ENCODE results near the gene YARS2. TPM values are rescaled to one million over a fixed set of nuclear protein-coding genes. Genes with fewer than 3 reads are reported as not detected.

The YARS2 gene
- total and polyA plus RNA-seq, 2 experiments from 2014 or later: 73.0 to 76.7 TPM

DNA sequence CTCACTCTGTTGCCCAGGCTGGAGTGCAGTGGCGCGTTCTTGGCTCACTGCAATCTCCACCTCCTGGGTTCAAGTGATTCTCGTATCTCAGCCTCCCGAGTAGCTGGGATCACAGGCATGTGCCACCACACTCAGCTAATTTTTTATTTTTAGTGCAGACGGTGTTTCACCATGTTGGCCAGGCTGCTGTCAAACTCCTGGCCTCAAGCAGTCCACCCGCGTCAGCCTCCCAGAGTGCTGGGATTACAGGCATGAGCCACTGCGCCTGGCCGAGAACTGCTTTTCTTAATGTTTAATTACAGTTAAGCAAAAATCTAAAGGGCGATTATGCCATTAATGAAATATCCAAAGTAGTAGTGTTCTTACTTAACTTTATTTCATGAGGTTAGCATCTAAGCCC is 13.6 kb downstream of the YARS2 start:
- Histone ChIP-seq H3K4me1 (ENCODE audit: insufficient read depth) (peaks cover 24% of the 10 kb centered on the region), H4K20me1 (replicated peaks; ENCODE audit: insufficient read depth) (no peaks in the 10 kb centered on the region; the same call in 1 of the 2 replicates), H3K9me2 (ENCODE audit: insufficient read depth) (no peaks in the 10 kb centered on the region), H3K27ac (ENCODE audit: low read depth) (no peak overlapping the region), H2AFZ (no peak overlapping the region), H3K36me3 (ENCODE audit: insufficient read depth) (peaks cover 31% of the 10 kb centered on the region), H3K4me2 (no peak overlapping the region), H3K4me3 (no peak overlapping the region), H3K79me2 (replicated peaks; ENCODE audit: insufficient read depth) (no peaks in the 10 kb centered on the region), H3F3A (replicated peaks; ENCODE audit: low read depth) (no peaks in the 10 kb centered on the region), H3K27me3 (ENCODE audit: insufficient read depth) (no peaks in the 10 kb centered on the region)
- TF ChIP-seq, protein P1, sequence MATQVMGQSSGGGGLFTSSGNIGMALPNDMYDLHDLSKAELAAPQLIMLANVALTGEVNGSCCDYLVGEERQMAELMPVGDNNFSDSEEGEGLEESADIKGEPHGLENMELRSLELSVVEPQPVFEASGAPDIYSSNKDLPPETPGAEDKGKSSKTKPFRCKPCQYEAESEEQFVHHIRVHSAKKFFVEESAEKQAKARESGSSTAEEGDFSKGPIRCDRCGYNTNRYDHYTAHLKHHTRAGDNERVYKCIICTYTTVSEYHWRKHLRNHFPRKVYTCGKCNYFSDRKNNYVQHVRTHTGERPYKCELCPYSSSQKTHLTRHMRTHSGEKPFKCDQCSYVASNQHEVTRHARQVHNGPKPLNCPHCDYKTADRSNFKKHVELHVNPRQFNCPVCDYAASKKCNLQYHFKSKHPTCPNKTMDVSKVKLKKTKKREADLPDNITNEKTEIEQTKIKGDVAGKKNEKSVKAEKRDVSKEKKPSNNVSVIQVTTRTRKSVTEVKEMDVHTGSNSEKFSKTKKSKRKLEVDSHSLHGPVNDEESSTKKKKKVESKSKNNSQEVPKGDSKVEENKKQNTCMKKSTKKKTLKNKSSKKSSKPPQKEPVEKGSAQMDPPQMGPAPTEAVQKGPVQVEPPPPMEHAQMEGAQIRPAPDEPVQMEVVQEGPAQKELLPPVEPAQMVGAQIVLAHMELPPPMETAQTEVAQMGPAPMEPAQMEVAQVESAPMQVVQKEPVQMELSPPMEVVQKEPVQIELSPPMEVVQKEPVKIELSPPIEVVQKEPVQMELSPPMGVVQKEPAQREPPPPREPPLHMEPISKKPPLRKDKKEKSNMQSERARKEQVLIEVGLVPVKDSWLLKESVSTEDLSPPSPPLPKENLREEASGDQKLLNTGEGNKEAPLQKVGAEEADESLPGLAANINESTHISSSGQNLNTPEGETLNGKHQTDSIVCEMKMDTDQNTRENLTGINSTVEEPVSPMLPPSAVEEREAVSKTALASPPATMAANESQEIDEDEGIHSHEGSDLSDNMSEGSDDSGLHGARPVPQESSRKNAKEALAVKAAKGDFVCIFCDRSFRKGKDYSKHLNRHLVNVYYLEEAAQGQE (IDR thresholded peaks at IDR 0.05; ENCODE audit: unreplicated experiment): no peak
- TF ChIP-seq NANOG (IDR thresholded peaks at IDR 0.05; ENCODE audit: borderline replicate concordance) (no peak), JUNB (IDR thresholded peaks at IDR 0.05; ENCODE audit: unreplicated experiment) (no peak), STAT1 (IDR thresholded peaks at IDR 0.05; ENCODE audit: unreplicated experiment) (no peak), CREB1 (CRISPR knock-in tag; IDR thresholded peaks at IDR 0.05; ENCODE audit: low read depth) (no peak), ZNF114 (CRISPR knock-in tag; IDR thresholded peaks at IDR 0.05) (no peak), ZNF331 (CRISPR knock-in tag; IDR thresholded peaks at IDR 0.05; ENCODE audit: low read depth) (no peak), POLR2AphosphoS5 (IDR thresholded peaks at IDR 0.05; ENCODE audit: low read depth) (no peak), EZH2phosphoT487 (IDR thresholded peaks at IDR 0.05; ENCODE audit: unreplicated experiment) (no peak), EZH2 (IDR thresholded peaks at IDR 0.05; ENCODE audit: low read depth, unreplicated experiment) (no peak)
- TF ChIP-seq, protein P2, sequence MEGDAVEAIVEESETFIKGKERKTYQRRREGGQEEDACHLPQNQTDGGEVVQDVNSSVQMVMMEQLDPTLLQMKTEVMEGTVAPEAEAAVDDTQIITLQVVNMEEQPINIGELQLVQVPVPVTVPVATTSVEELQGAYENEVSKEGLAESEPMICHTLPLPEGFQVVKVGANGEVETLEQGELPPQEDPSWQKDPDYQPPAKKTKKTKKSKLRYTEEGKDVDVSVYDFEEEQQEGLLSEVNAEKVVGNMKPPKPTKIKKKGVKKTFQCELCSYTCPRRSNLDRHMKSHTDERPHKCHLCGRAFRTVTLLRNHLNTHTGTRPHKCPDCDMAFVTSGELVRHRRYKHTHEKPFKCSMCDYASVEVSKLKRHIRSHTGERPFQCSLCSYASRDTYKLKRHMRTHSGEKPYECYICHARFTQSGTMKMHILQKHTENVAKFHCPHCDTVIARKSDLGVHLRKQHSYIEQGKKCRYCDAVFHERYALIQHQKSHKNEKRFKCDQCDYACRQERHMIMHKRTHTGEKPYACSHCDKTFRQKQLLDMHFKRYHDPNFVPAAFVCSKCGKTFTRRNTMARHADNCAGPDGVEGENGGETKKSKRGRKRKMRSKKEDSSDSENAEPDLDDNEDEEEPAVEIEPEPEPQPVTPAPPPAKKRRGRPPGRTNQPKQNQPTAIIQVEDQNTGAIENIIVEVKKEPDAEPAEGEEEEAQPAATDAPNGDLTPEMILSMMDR (conservative IDR thresholded peaks at IDR 0.05; ENCODE audit: low read depth in 2 of 2): no peak
- TF ChIP-seq, protein P3, sequence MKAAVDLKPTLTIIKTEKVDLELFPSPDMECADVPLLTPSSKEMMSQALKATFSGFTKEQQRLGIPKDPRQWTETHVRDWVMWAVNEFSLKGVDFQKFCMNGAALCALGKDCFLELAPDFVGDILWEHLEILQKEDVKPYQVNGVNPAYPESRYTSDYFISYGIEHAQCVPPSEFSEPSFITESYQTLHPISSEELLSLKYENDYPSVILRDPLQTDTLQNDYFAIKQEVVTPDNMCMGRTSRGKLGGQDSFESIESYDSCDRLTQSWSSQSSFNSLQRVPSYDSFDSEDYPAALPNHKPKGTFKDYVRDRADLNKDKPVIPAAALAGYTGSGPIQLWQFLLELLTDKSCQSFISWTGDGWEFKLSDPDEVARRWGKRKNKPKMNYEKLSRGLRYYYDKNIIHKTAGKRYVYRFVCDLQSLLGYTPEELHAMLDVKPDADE (IDR thresholded peaks at IDR 0.05): no peak
- TF ChIP-seq, protein P4, sequence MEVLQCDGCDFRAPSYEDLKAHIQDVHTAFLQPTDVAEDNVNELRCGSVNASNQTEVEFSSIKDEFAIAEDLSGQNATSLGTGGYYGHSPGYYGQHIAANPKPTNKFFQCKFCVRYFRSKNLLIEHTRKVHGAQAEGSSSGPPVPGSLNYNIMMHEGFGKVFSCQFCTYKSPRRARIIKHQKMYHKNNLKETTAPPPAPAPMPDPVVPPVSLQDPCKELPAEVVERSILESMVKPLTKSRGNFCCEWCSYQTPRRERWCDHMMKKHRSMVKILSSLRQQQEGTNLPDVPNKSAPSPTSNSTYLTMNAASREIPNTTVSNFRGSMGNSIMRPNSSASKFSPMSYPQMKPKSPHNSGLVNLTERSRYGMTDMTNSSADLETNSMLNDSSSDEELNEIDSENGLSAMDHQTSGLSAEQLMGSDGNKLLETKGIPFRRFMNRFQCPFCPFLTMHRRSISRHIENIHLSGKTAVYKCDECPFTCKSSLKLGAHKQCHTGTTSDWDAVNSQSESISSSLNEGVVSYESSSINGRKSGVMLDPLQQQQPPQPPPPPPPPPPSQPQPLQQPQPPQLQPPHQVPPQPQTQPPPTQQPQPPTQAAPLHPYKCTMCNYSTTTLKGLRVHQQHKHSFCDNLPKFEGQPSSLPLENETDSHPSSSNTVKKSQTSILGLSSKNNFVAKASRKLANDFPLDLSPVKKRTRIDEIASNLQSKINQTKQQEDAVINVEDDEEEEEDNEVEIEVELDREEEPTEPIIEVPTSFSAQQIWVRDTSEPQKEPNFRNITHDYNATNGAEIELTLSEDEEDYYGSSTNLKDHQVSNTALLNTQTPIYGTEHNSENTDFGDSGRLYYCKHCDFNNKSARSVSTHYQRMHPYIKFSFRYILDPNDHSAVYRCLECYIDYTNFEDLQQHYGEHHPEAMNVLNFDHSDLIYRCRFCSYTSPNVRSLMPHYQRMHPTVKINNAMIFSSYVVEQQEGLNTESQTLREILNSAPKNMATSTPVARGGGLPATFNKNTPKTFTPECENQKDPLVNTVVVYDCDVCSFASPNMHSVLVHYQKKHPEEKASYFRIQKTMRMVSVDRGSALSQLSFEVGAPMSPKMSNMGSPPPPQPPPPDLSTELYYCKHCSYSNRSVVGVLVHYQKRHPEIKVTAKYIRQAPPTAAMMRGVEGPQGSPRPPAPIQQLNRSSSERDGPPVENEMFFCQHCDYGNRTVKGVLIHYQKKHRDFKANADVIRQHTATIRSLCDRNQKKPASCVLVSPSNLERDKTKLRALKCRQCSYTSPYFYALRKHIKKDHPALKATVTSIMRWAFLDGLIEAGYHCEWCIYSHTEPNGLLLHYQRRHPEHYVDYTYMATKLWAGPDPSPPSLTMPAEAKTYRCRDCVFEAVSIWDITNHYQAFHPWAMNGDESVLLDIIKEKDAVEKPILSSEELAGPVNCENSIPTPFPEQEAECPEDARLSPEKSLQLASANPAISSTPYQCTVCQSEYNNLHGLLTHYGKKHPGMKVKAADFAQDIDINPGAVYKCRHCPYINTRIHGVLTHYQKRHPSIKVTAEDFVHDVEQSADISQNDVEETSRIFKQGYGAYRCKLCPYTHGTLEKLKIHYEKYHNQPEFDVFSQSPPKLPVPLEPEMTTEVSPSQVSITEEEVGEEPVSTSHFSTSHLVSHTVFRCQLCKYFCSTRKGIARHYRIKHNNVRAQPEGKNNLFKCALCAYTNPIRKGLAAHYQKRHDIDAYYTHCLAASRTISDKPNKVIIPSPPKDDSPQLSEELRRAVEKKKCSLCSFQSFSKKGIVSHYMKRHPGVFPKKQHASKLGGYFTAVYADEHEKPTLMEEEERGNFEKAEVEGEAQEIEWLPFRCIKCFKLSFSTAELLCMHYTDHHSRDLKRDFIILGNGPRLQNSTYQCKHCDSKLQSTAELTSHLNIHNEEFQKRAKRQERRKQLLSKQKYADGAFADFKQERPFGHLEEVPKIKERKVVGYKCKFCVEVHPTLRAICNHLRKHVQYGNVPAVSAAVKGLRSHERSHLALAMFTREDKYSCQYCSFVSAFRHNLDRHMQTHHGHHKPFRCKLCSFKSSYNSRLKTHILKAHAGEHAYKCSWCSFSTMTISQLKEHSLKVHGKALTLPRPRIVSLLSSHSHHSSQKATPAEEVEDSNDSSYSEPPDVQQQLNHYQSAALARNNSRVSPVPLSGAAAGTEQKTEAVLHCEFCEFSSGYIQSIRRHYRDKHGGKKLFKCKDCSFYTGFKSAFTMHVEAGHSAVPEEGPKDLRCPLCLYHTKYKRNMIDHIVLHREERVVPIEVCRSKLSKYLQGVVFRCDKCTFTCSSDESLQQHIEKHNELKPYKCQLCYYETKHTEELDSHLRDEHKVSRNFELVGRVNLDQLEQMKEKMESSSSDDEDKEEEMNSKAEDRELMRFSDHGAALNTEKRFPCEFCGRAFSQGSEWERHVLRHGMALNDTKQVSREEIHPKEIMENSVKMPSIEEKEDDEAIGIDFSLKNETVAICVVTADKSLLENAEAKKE (CRISPR knock-in tag; IDR thresholded peaks at IDR 0.05): no peak
- DNase-seq (ENCODE audit: low spot score): no peak
- H3K36me3 Mint-ChIP-seq (ENCODE audit: low read depth): peaks cover 78% of the 10 kb centered on the region
- no peak overlapping the region for H3K4me3 Mint-ChIP-seq
- H3K4me1 Mint-ChIP-seq: peaks cover 22% of the 10 kb centered on the region
- no peaks in the 10 kb centered on the region for H3K27me3 Mint-ChIP-seq (ENCODE audit: insufficient read depth, low read depth, poor library complexity)
- H3K9me3 Mint-ChIP-seq: no peaks in the 10 kb centered on the region
- no peak overlapping the region for H3K27ac Mint-ChIP-seq
- ATAC-seq: no peak
